ENCODE measurements around the gene SLC26A11.

SLC26A11 gene

GRCh38 chr17:80260791-80261158, 40.5 kb downstream of the SLC26A11 start, which contains the start of gene RNF213:
Gene RNF213, plus strand, starts transcription at chr17:80260852. Its CDS starts 2,830 bp downstream, at chr17:80263682.
- TF ChIP-seq POLR2A (IDR thresholded peaks at IDR 0.05; ENCODE audit: extremely low read depth, insufficient read length) (peak; percentile 33), MAX (IDR thresholded peaks at IDR 0.05; ENCODE audit: low read depth, low read length) (no peak)
- peak; percentile 59 for DNase-seq (ENCODE audit: low read depth)
- peak within 1 kb of the TSS; percentile 68 for H3K4me3 ChIP-seq (ENCODE audit: low read depth, low read length)

GRCh38 chr17:80261159-80261894, 41.1 kb downstream of the SLC26A11 start:
- peak overlapping the region; percentile 68 for H3K4me3 ChIP-seq (ENCODE audit: low read depth, low read length)
- TF ChIP-seq MYC (IDR thresholded peaks at IDR 0.05; ENCODE audit: low read depth, low read length) (no peak), POLR2A (IDR thresholded peaks at IDR 0.05; ENCODE audit: extremely low read depth, insufficient read length) (no peak), CTCF (IDR thresholded peaks at IDR 0.05; ENCODE audit: low read depth, low read length) (no peak)
- peak; percentile 71 for DNase-seq (ENCODE audit: low read depth)

- no peak for DNase-seq (ENCODE audit: low read depth)
- TF ChIP-seq POLR2A (IDR thresholded peaks at IDR 0.05; ENCODE audit: extremely low read depth, insufficient read length), result no peak
- TF ChIP-seq MYC (IDR thresholded peaks at IDR 0.05; ENCODE audit: low read depth, low read length), result no peak
- no peak for TF ChIP-seq CTCF (IDR thresholded peaks at IDR 0.05; ENCODE audit: low read depth, low read length)
- no peak for TF ChIP-seq MAX (IDR thresholded peaks at IDR 0.05; ENCODE audit: low read depth, low read length)
- H3K4me3 ChIP-seq (ENCODE audit: low read depth, low read length), result peak overlapping the region; percentile 68
Observed at GRCh38 chr17:80261895-80262279, 41.7 kb downstream of the SLC26A11 start.

GRCh38 chr17:80262291-80262690, 42.1 kb downstream of the SLC26A11 start:
- TF ChIP-seq MYC (IDR thresholded peaks at IDR 0.05; ENCODE audit: low read depth, low read length) (no peak), MAX (IDR thresholded peaks at IDR 0.05; ENCODE audit: low read depth, low read length) (no peak), POLR2A (IDR thresholded peaks at IDR 0.05; ENCODE audit: extremely low read depth, insufficient read length) (no peak), CTCF (IDR thresholded peaks at IDR 0.05; ENCODE audit: low read depth, low read length) (no peak)
- H3K4me3 ChIP-seq (ENCODE audit: low read depth, low read length), result no peak overlapping the region

GRCh38 chr17:80262775-80263244, 42.6 kb downstream of the SLC26A11 start:
- no peak for TF ChIP-seq MYC (IDR thresholded peaks at IDR 0.05; ENCODE audit: low read depth, low read length)
- TF ChIP-seq MAX (IDR thresholded peaks at IDR 0.05; ENCODE audit: low read depth, low read length), result no peak
- TF ChIP-seq CTCF (IDR thresholded peaks at IDR 0.05; ENCODE audit: low read depth, low read length), result no peak
- no peak for TF ChIP-seq POLR2A (IDR thresholded peaks at IDR 0.05; ENCODE audit: extremely low read depth, insufficient read length)
- DNase-seq (ENCODE audit: low read depth), result no peak
- no peak overlapping the region for H3K4me3 ChIP-seq (ENCODE audit: low read depth, low read length)

More at GRCh38 chr17:80262291-80262690, 42.1 kb downstream of the SLC26A11 start:
- DNase-seq (ENCODE audit: low read depth), result no peak

- peak; percentile 60 for DNase-seq (ENCODE audit: low read depth)
- TF ChIP-seq MAX (IDR thresholded peaks at IDR 0.05; ENCODE audit: low read depth, low read length) (peak; percentile 14; the same call in 1 of the 2 replicates), MYC (IDR thresholded peaks at IDR 0.05; ENCODE audit: low read depth, low read length) (no peak), POLR2A (IDR thresholded peaks at IDR 0.05; ENCODE audit: extremely low read depth, insufficient read length) (no peak), CTCF (IDR thresholded peaks at IDR 0.05; ENCODE audit: low read depth, low read length) (no peak)
- H3K4me3 ChIP-seq (ENCODE audit: low read depth, low read length), result no peak overlapping the region
Observed at GRCh38 chr17:80263253-80264204, 43.3 kb downstream of the SLC26A11 start.
